Adrenal gland (tissue), 12 donors: ENCODE data around the gene BSN. TPM values are rescaled to one million over a fixed set of nuclear protein-coding genes. Genes with fewer than 3 reads are reported as not detected.
A peak's percentile ranks its signal among the peaks of the same experiment; 100 is the strongest.

Experiments
- DNase-seq, 7 donors: peaks; one replicate each; pipeline ENCODE4 v3.0.0-alpha.2; 2019 to 2020
- H3K27ac ChIP-seq, 5 donors: fragments of 200-600 bp; sonication (generic) in 4 of 5; 1 replicate in 3 of 5; 2 replicates in 2 of 5; pipeline versions ENCODE4 v1.5.1 to v1.8.0; 2016 to 2020; ENCODE audit warnings: mild to moderate bottlenecking in 1 of 5
- H3K27me3 ChIP-seq: fragments of 200-600 bp; 2 replicates; pipeline ENCODE4 v1.8.0; 2021
- H3K36me3 ChIP-seq, 2 donors: fragments of 200-600 bp; replicated peaks in 1 of 2; 1 replicate in 1 of 2; 2 replicates in 1 of 2; pipeline versions ENCODE4 v1.5.1 to v1.8.0; 2018 to 2022
- H3K4me1 ChIP-seq, 2 donors: fragments of 200-600 bp; replicated peaks in 1 of 2; 1 replicate in 1 of 2; 2 replicates in 1 of 2; pipeline versions ENCODE4 v1.5.1 to v1.8.0; 2018 to 2021
- H3K4me3 ChIP-seq, 4 donors: fragments of 200-600 bp; sonication (generic) in 3 of 4; one replicate each; pipeline ENCODE4 v1.5.1; 2016 to 2018
- H3K9me3 ChIP-seq, 3 donors: fragments of 200-600 bp; sonication (generic) in 1 of 3; replicated peaks in 1 of 3; 1 replicate in 2 of 3; 2 replicates in 1 of 3; pipeline versions ENCODE4 v1.5.1 to v1.8.0; 2016 to 2021
- POLR2A ChIP-seq, 2 donors: fragments of 450-650 bp; IDR thresholded peaks; one replicate each; pipeline ENCODE4 v1.6.1; 2017; ENCODE audit warnings: antibody characterized with exemption in 2 of 2, mild to moderate bottlenecking in 2 of 2, moderate library complexity in 1 of 2
- WGBS, 4 donors: extraction: QIAGEN DNeasy Blood & Tissue Kit in 2 of 4; methylation state at CpG; one replicate each; pipeline versions ENCODE4 v1.1.5 to v1.1.7; 2013 to 2017; 5-methylcytosine and 5-hydroxymethylcytosine counted together
- intact Hi-C, 2 donors: fragments of 100-400 bp; cut with DNase I; formaldehyde crosslinking; loops; one replicate each; pipeline versions ENCODE4 v1.14.1 to v1.15.0; 2022 to 2023
- polyA plus RNA-seq, 3 donors: library from polyadenylated mRNA; stranded (reverse); fragments of 200-250 nt in 2 of 3; fragments of 350-450 nt in 1 of 3; fragmentation: Illumina TruSeq in 1 of 3; extraction: RNeasy Lipid Tissue Mini Kit (QIAGEN cat#74804) in 1 of 3; gene quantifications; one replicate each; pipeline ENCODE4 v1.2.3, GENCODE V29; 2013 to 2014
- total RNA-seq, 9 donors: library from RNA; depleted of rRNA in 4 of 9; stranded (reverse); fragments of >200 nt in 4 of 9; fragments of 120-200 nt in 1 of 9; fragmentation: NEBNext Ultra II Directional in 1 of 9; extraction: Animal tissue kit (Norgen Biotek cat#: 25700) in 1 of 9; gene quantifications; one replicate each; pipeline versions ENCODE4 v1.1.0 to v1.2.4, GENCODE V29; 2013 to 2023
- TF ChIP-seq, protein P1 (sequence below), 6 experiments: fragments of 450-650 bp in 4 of 6; fragments of 200-600 bp in 2 of 6; sonication (generic) in 1 of 6; IDR thresholded peaks; 1 replicate in 5 of 6; 2 replicates in 1 of 6; pipeline versions ENCODE4 v1.5.1 to v1.8.0; 2016 to 2021; ENCODE audit warnings: antibody characterized with exemption in 6 of 6, mild to moderate bottlenecking in 2 of 6, moderate library complexity in 1 of 6
- donor health status: healthy with polysubstance abuse.
- donor health status: Bipolar disorder and iron deficiency.
- donor health status: DM: yes; HTN: yes; CAD: no.
- donor health status: DM: no; HTN: no; CAD: no.
- donor health status: DM: no; HTN: no; CAD: no.
- donor health status: DM: yes; HTN: yes; CAD: no.

BSN gene
- total and polyA plus RNA-seq, 12 donors = 0.27 to 4.6 (median 1.5) TPM

GRCh38 chr3:49539659-49540560 lies 14.4 kb upstream of the BSN start:
- DNase-seq = peak; percentile 95 to 97 (median 96)
- H3K27ac ChIP-seq = peak overlapping the region; percentile 70 to 91 (median 78)
- H3K4me3 ChIP-seq = peak overlapping the region in 2 of 4 donors; percentile 38 to 46
- intact Hi-C loops = loop anchor here in 1 of 2 donors (2.0 kb wide), 1 partner anchor 131 kb away; no protein-coding TSS in a partner anchor
- no peaks in the 10 kb centered on the region for H3K9me3 ChIP-seq
- H3K27me3 ChIP-seq = no peaks in the 10 kb centered on the region
- H3K4me1 ChIP-seq = peaks cover 19% of the 10 kb centered on the region in 2 donors
- TF ChIP-seq POLR2A (IDR thresholded peaks at IDR 0.05) = peak; percentile 59 to 86
- TF ChIP-seq, protein P1, sequence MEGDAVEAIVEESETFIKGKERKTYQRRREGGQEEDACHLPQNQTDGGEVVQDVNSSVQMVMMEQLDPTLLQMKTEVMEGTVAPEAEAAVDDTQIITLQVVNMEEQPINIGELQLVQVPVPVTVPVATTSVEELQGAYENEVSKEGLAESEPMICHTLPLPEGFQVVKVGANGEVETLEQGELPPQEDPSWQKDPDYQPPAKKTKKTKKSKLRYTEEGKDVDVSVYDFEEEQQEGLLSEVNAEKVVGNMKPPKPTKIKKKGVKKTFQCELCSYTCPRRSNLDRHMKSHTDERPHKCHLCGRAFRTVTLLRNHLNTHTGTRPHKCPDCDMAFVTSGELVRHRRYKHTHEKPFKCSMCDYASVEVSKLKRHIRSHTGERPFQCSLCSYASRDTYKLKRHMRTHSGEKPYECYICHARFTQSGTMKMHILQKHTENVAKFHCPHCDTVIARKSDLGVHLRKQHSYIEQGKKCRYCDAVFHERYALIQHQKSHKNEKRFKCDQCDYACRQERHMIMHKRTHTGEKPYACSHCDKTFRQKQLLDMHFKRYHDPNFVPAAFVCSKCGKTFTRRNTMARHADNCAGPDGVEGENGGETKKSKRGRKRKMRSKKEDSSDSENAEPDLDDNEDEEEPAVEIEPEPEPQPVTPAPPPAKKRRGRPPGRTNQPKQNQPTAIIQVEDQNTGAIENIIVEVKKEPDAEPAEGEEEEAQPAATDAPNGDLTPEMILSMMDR (IDR thresholded peaks at IDR 0.05) = peak; percentile 73 to 95 (median 92)
- no peaks in the 10 kb centered on the region for H3K36me3 ChIP-seq
- WGBS, 4 donors = 1 to 4% (median 1%) methylated on average over 17 to 63 of the region's 63 CpGs

DNA sequence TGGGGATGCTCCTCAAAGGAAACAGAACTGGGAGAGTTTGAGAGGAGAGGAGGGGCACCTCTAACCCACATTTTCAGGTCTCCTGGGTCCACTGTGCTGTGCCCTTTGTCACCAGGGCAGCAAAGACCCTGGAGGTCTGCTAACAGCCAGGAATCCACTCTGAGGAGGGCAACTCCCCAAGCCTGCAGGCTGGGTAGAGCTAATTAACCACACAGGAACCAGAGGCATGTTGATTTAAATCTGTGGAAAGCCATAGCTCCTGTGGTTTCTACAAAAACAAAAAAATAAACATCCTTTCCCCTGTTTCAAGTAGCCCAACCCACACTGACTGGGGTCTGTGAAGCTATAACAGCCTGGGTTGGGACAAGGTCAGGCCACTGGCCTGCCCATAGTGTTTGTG lies 2.2 kb upstream of the BSN start:
- DNase-seq = no peak
- TF ChIP-seq, protein P1 (IDR thresholded peaks at IDR 0.05) = no peak
- TF ChIP-seq POLR2A (IDR thresholded peaks at IDR 0.05) = no peak
- intact Hi-C loops = no loop called here
- Histone ChIP-seq H3K27ac (no peak overlapping the region), H3K27me3 (no peaks in the 10 kb centered on the region), H3K4me1 (peaks cover 11 to 16% of the 10 kb centered on the region in 2 donors), H3K9me3 (no peaks in the 10 kb centered on the region), H3K4me3 (no peak overlapping the region), H3K36me3 (no peaks in the 10 kb centered on the region)

- H3K27me3 ChIP-seq = no peaks in the 10 kb centered on the region
- no peaks in the 10 kb centered on the region for H3K36me3 ChIP-seq
- intact Hi-C loops = no loop called here
- no peaks in the 10 kb centered on the region for H3K9me3 ChIP-seq
- DNase-seq = no peak
- H3K27ac ChIP-seq = peak overlapping the region in 1 of 5 donors; percentile 82
- peak overlapping the region in 1 of 4 donors; percentile 90 for H3K4me3 ChIP-seq
- WGBS, 4 donors = 50 to 61% (median 53%) methylated on average over 8 of the region's 8 CpGs
- TF ChIP-seq POLR2A (IDR thresholded peaks at IDR 0.05) = no peak
- H3K4me1 ChIP-seq = peaks cover 11 to 16% of the 10 kb centered on the region in 2 donors
Measured at GRCh38 chr3:49553324-49553691, 969 bp upstream of the BSN start.

DNA sequence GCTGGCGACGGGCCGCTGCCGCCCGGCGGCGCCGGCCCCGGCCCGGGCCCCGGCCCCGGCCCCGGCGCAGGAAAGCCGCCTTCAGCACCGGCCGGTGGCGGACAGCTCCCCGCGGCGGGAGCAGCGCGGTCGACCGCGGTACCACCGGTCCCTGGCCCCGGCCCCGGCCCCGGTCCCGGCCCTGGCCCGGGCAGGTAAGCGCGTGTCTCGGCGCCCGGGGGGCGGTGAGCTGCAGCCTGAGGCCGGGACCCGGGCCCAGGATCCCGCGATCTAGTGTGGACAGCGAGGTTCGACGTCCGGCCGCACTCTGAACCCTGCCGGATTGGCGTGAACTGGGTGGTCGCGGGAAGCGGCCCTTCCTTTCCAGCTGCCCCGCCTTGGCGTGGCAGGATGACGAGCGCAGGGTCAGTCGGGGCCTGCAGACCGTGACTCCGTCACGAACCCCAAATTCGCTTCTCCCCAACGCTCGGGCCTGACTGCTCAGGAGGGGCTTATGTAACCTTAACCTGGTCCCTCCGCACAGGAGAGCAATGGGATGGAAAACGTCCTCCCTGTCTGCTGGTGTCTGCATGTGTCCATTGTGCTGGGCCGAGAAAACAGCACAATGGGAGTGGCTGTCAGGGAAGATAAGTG lies 472 bp downstream of the BSN start:
- H3K9me3 ChIP-seq = no peaks in the 10 kb centered on the region
- H3K4me1 ChIP-seq = peaks cover 11 to 16% of the 10 kb centered on the region in 2 donors
- 1 to 12% (median 3%) methylated on average over 5 to 66 of the region's 66 CpGs for WGBS, 4 donors
- TF ChIP-seq POLR2A (IDR thresholded peaks at IDR 0.05) = no peak
- TF ChIP-seq, protein P1 (IDR thresholded peaks at IDR 0.05) = no peak
- peak in 5 of 7 donors; percentile 45 to 69 (median 58) for DNase-seq
- peak overlapping the region in 1 of 4 donors; percentile 90 for H3K4me3 ChIP-seq
- intact Hi-C loops = no loop called here
- no peaks in the 10 kb centered on the region for H3K27me3 ChIP-seq
- H3K27ac ChIP-seq = peak overlapping the region in 2 of 5 donors; percentile 47 to 79
- H3K36me3 ChIP-seq = no peaks in the 10 kb centered on the region
